ENCODE data around the gene SLC4A4. TPM values are rescaled to one million over a fixed set of nuclear protein-coding genes. Genes with fewer than 3 reads are reported as not detected.

The SLC4A4 gene
- polyA plus RNA-seq, 1 of the 3 experiments (the other 2 are of a cell fraction) = not detected

DNA sequence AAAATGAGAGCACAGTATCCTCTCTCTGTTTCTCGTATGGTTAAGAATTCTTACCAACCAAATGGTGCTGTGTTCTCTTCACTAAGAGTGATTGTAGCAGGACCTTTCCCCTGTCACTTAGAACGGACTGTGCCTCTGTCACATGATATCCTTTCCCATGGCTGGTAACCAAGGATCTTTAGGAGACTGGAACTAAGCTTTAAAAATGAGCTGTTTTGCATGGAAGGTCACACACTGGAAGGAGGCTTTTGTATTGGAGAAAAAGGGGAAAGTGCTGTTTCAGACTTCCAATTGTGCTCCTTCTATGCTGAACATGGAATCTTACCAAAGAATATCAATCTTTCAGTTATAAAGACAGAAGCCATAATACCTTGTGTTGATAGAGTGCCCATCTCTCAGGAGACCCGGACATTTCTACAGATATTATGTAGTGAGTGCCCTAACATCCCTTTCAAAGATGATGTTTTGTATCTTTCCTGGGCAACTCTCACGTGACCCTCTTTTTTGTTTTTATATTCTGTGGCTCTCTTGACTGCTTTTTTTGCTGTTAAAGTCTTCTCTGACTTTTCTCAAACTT is 148.6 kb downstream of the SLC4A4 start:
- Histone ChIP-seq H3K4me2 (no peak overlapping the region), H3K9ac (no peak overlapping the region), H4K20me1 (ENCODE audit: insufficient read depth) (no peaks in the 10 kb centered on the region), H2AFZ (ENCODE audit: low read depth) (no peak overlapping the region), H3K27ac (ENCODE audit: low read depth in 2 of 2, low read length in 1 of 2) (no peak overlapping the region), H3K27me3 (ENCODE audit: insufficient read depth) (no peaks in the 10 kb centered on the region), H3K9me2 (no peaks in the 10 kb centered on the region), H3K79me2 (ENCODE audit: insufficient read depth) (no peaks in the 10 kb centered on the region), H3K4me3 (ENCODE audit: low read depth in 2 of 2, low read length in 1 of 2) (no peak overlapping the region), H3K9me3 (no peaks in the 10 kb centered on the region), H3K36me3 (replicated peaks in 1 of 2; ENCODE audit: control insufficient read depth in 1 of 2, insufficient read depth in 2 of 2, low read length in 1 of 2) (no peaks in the 10 kb centered on the region), H3K4me1 (ENCODE audit: control insufficient read depth in 1 of 2, insufficient read depth in 2 of 2, low read depth in 1 of 2, low read length in 1 of 2) (no peaks in the 10 kb centered on the region), H3F3A (replicated peaks; ENCODE audit: insufficient read depth) (no peaks in the 10 kb centered on the region)
- POLR2A ChIA-PET = no interaction called here
- WGBS (ENCODE audit: low lambda C conversion rate) = 3% methylated on average over 4 of the region's 4 CpGs
- TF ChIP-seq FOXM1 (IDR thresholded peaks at IDR 0.05; ENCODE audit: low read depth) (no peak), JUND (IDR thresholded peaks at IDR 0.05) (no peak), TEAD4 (IDR thresholded peaks at IDR 0.05; ENCODE audit: borderline replicate concordance, insufficient read depth) (no peak), USF2 (IDR thresholded peaks at IDR 0.05; ENCODE audit: borderline replicate concordance, low read depth, low read length) (no peak), SMC3 (IDR thresholded peaks at IDR 0.05; ENCODE audit: low read depth, low read length) (no peak)
- no peak for DNase-seq
- CTCF ChIA-PET = no interaction called here

GRCh38 chr4:71494539-71494938 is 155.7 kb downstream of the SLC4A4 start:
- Histone ChIP-seq H3K36me3 (replicated peaks in 1 of 2; ENCODE audit: control insufficient read depth in 1 of 2, insufficient read depth in 2 of 2, low read length in 1 of 2) (no peaks in the 10 kb centered on the region), H3F3A (replicated peaks; ENCODE audit: insufficient read depth) (no peaks in the 10 kb centered on the region), H3K79me2 (ENCODE audit: insufficient read depth) (no peaks in the 10 kb centered on the region), H3K9ac (no peak overlapping the region), H3K9me3 (no peaks in the 10 kb centered on the region), H3K4me1 (ENCODE audit: control insufficient read depth in 1 of 2, insufficient read depth in 2 of 2, low read depth in 1 of 2, low read length in 1 of 2) (no peaks in the 10 kb centered on the region), H3K27me3 (ENCODE audit: insufficient read depth) (no peaks in the 10 kb centered on the region), H3K4me2 (no peak overlapping the region), H3K4me3 (ENCODE audit: low read depth in 2 of 2, low read length in 1 of 2) (no peak overlapping the region), H3K27ac (ENCODE audit: low read depth in 2 of 2, low read length in 1 of 2) (no peak overlapping the region), H2AFZ (ENCODE audit: low read depth) (no peak overlapping the region), H4K20me1 (ENCODE audit: insufficient read depth) (no peaks in the 10 kb centered on the region), H3K9me2 (no peaks in the 10 kb centered on the region)
- no peak for DNase-seq
- ChIA-PET POLR2A (no interaction called here), CTCF (no interaction called here)
- WGBS (ENCODE audit: low lambda C conversion rate) = 7% methylated on average over 1 of the region's 1 CpG
- TF ChIP-seq, protein P1, sequence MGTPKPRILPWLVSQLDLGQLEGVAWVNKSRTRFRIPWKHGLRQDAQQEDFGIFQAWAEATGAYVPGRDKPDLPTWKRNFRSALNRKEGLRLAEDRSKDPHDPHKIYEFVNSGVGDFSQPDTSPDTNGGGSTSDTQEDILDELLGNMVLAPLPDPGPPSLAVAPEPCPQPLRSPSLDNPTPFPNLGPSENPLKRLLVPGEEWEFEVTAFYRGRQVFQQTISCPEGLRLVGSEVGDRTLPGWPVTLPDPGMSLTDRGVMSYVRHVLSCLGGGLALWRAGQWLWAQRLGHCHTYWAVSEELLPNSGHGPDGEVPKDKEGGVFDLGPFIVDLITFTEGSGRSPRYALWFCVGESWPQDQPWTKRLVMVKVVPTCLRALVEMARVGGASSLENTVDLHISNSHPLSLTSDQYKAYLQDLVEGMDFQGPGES (IDR thresholded peaks at IDR 0.05; ENCODE audit: low read depth, low read length) = no peak

DNA sequence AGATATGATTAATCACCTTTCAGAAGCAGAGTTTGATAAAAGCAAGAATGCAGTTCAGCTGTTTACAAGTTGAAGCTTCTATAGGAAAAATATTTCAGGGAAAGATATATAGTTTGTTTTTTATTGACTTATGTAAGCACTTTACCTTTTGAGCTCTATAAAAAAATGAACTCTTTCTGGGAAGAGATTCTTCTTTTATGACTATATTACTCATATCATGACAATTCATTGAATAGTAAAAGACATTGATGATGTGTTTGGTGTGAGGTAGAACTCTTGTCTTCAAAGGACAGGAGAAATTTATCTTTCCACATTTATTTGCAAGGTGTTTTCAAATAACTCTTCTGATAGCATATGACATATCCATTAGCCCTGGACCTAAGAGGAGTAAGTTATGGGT is 156.6 kb downstream of the SLC4A4 start:
- no peaks in the 10 kb centered on the region for H3K36me3 ChIP-seq (replicated peaks in 1 of 2; ENCODE audit: control insufficient read depth in 1 of 2, insufficient read depth in 2 of 2, low read length in 1 of 2)
- no peaks in the 10 kb centered on the region for H4K20me1 ChIP-seq (ENCODE audit: insufficient read depth)
- H3K4me3 ChIP-seq (ENCODE audit: low read depth in 2 of 2, low read length in 1 of 2) = no peak overlapping the region
- TF ChIP-seq ELF1 (IDR thresholded peaks at IDR 0.05) (no peak), GATA2 (CRISPR knock-in tag; IDR thresholded peaks at IDR 0.05) (no peak), GABPA (IDR thresholded peaks at IDR 0.05; ENCODE audit: low read depth) (no peak), YY1 (IDR thresholded peaks at IDR 0.05; ENCODE audit: low read depth) (no peak), RXRA (IDR thresholded peaks at IDR 0.05; ENCODE audit: borderline replicate concordance, low read depth) (no peak), FOXJ3 (CRISPR knock-in tag; IDR thresholded peaks at IDR 0.05) (no peak), RFX5 (IDR thresholded peaks at IDR 0.05; ENCODE audit: low read length) (no peak), JUND (IDR thresholded peaks at IDR 0.05) (no peak), RCOR1 (IDR thresholded peaks at IDR 0.05; ENCODE audit: low read length) (no peak), CHD2 (IDR thresholded peaks at IDR 0.05; ENCODE audit: low read length, partially characterized antibody) (no peak)
- no peaks in the 10 kb centered on the region for H3K9me3 ChIP-seq
- no peaks in the 10 kb centered on the region for H3F3A ChIP-seq (replicated peaks; ENCODE audit: insufficient read depth)
- no peaks in the 10 kb centered on the region for H3K27me3 ChIP-seq (ENCODE audit: insufficient read depth)
- ChIA-PET CTCF (no interaction called here), POLR2A (no interaction called here)
- no peaks in the 10 kb centered on the region for H3K4me1 ChIP-seq (ENCODE audit: control insufficient read depth in 1 of 2, insufficient read depth in 2 of 2, low read depth in 1 of 2, low read length in 1 of 2)
- no peak overlapping the region for H2AFZ ChIP-seq (ENCODE audit: low read depth)
- no peak overlapping the region for H3K9ac ChIP-seq
- no peaks in the 10 kb centered on the region for H3K79me2 ChIP-seq (ENCODE audit: insufficient read depth)
- no peak overlapping the region for H3K4me2 ChIP-seq
- no peak for DNase-seq
- H3K9me2 ChIP-seq = no peaks in the 10 kb centered on the region
- H3K27ac ChIP-seq (ENCODE audit: low read depth in 2 of 2, low read length in 1 of 2) = no peak overlapping the region
